ENCODE results near the gene TSC22D2. TPM values are rescaled to one million over a fixed set of nuclear protein-coding genes. Genes with fewer than 3 reads are reported as not detected.

TSC22D2 gene
- total RNA-seq, 2 experiments from 2014 or later: 12.3 to 16.7 TPM

GRCh38 chr3:150411106-150411460 is 3.0 kb downstream of the TSC22D2 start:
- ChIA-PET CTCF (interaction anchor here (1.1 kb wide), 1 partner anchor 85 kb away, joined by 4 read pairs; no protein-coding TSS in a partner anchor), POLR2A (interaction anchor here (2.2 to 4.2 kb wide), 2 partner anchors 15 to 135 kb away, joined by 6 to 23 read pairs; partner anchors contain the start of genes EIF2A and SERP1)
- Mint-ChIP-seq H3K9me3 (no peaks in the 10 kb centered on the region), H3K27me3 (no peaks in the 10 kb centered on the region), H3K4me3 (peak overlapping the region; percentile 84), H3K27ac (peak overlapping the region; percentile 75), H3K4me1 (ENCODE audit: low read depth) (peaks cover 44% of the 10 kb centered on the region), H3K36me3 (ENCODE audit: low read depth) (peaks cover 49% of the 10 kb centered on the region)
- no peak for DNase-seq
- no peak for TF ChIP-seq CTCF (IDR thresholded peaks at IDR 0.05)
- intact Hi-C loops (cut with micrococcal nuclease): loop anchor here (10.0 kb wide), 1 partner anchor 454 kb away; no protein-coding TSS in a partner anchor
- ATAC-seq: no peak

- Mint-ChIP-seq H3K9me3 (no peaks in the 10 kb centered on the region), H3K27ac (no peak overlapping the region), H3K27me3 (no peaks in the 10 kb centered on the region), H3K4me3 (peak overlapping the region; percentile 84), H3K4me1 (ENCODE audit: low read depth) (peaks cover 46% of the 10 kb centered on the region), H3K36me3 (ENCODE audit: low read depth) (peaks cover 49% of the 10 kb centered on the region)
- CTCF ChIA-PET: interaction anchor here (1.1 to 1.6 kb wide), 3 partner anchors 7 to 84 kb away, joined by 3 to 4 read pairs (median 4); no protein-coding TSS in a partner anchor
- ATAC-seq (no peak), DNase-seq (no peak)
- no peak for TF ChIP-seq CTCF (IDR thresholded peaks at IDR 0.05)
- POLR2A ChIA-PET: interaction anchor here (1.1 to 4.2 kb wide), 3 partner anchors 14 to 191 kb away, joined by 3 to 23 read pairs (median 6); partner anchors contain the start of genes EIF2A, SELENOT and SERP1
- intact Hi-C loops (cut with micrococcal nuclease): loop anchor here (10.0 kb wide), 1 partner anchor 453 kb away; no protein-coding TSS in a partner anchor
These were observed 3.4 kb downstream of the TSC22D2 start for GRCh38 chr3:150411546-150411945.

GRCh38 chr3:150411976-150412375 is 3.9 kb downstream of the TSC22D2 start:
- peak overlapping the region; percentile 84 for H3K4me3 Mint-ChIP-seq
- H3K27ac Mint-ChIP-seq: no peak overlapping the region
- ChIA-PET CTCF (interaction anchor here (1.0 to 1.6 kb wide), 6 partner anchors 8 to 84 kb away, joined by 3 to 5 read pairs (median 4); no protein-coding TSS in a partner anchor), POLR2A (interaction anchor here (1.1 to 2.2 kb wide), 2 partner anchors 14 to 191 kb away, joined by 3 to 6 read pairs; partner anchors contain the start of gene SELENOT)
- TF ChIP-seq CTCF (IDR thresholded peaks at IDR 0.05): no peak
- peaks cover 49% of the 10 kb centered on the region for H3K36me3 Mint-ChIP-seq (ENCODE audit: low read depth)
- DNase-seq (no peak), ATAC-seq (no peak)
- peaks cover 44% of the 10 kb centered on the region for H3K4me1 Mint-ChIP-seq (ENCODE audit: low read depth)
- H3K27me3 Mint-ChIP-seq: no peaks in the 10 kb centered on the region
- no peaks in the 10 kb centered on the region for H3K9me3 Mint-ChIP-seq
- intact Hi-C loops (cut with micrococcal nuclease): loop anchor here (10.0 kb wide), 1 partner anchor 453 kb away; no protein-coding TSS in a partner anchor

- ChIA-PET POLR2A (interaction anchor here (1.1 to 2.2 kb wide), 2 partner anchors 13 to 190 kb away, joined by 3 to 6 read pairs; partner anchors contain the start of gene SELENOT), CTCF (interaction anchor here (1.0 to 1.6 kb wide), 7 partner anchors 8 to 128 kb away, joined by 3 to 5 read pairs (median 4); no protein-coding TSS in a partner anchor)
- Mint-ChIP-seq H3K36me3 (ENCODE audit: low read depth) (peaks cover 54% of the 10 kb centered on the region), H3K27ac (peak overlapping the region; percentile 62), H3K4me3 (peak overlapping the region; percentile 84), H3K27me3 (no peaks in the 10 kb centered on the region), H3K9me3 (no peaks in the 10 kb centered on the region), H3K4me1 (ENCODE audit: low read depth) (peaks cover 43% of the 10 kb centered on the region)
- no peak for ATAC-seq
- intact Hi-C loops (cut with micrococcal nuclease): loop anchor here (10.0 kb wide), 1 partner anchor 452 kb away; no protein-coding TSS in a partner anchor
- no peak for TF ChIP-seq CTCF (IDR thresholded peaks at IDR 0.05)
- peak; percentile 23 for DNase-seq
These were observed 4.6 kb downstream of the TSC22D2 start for GRCh38 chr3:150412561-150413231.
